Heart left ventricle (tissue), 16 donors: ENCODE data around the gene SLC12A8. TPM values are rescaled to one million over a fixed set of nuclear protein-coding genes. Genes with fewer than 3 reads are reported as not detected.

Experiments
- ATAC-seq, 4 donors: fragments of 200-7000 bp; cut with Tn5 transposase; one replicate each; pipeline ENCODE4 v1.9.1; 2020 to 2022; ENCODE audit warnings: moderate library complexity in 4 of 4, mild to moderate bottlenecking in 3 of 4, moderate number of reproducible peaks in 1 of 4
- DNase-seq, 5 donors: peaks; one replicate each; pipeline ENCODE4 v3.0.0-alpha.2; 2020
- H3K27ac ChIP-seq, 12 donors: fragments of 200-600 bp; sonication (generic) in 4 of 12; one replicate each; pipeline versions ENCODE4 v1.5.0 to v1.8.0; 2016 to 2022; ENCODE audit warnings: mild to moderate bottlenecking in 2 of 12
- H3K27me3 ChIP-seq, 9 donors: fragments of 200-600 bp; sonication (generic) in 2 of 9; one replicate each; pipeline versions ENCODE4 v1.5.1 to v1.8.0; 2016 to 2022; ENCODE audit warnings: mild to moderate bottlenecking in 3 of 9
- H3K36me3 ChIP-seq, 9 donors: fragments of 200-600 bp; sonication (generic) in 2 of 9; one replicate each; pipeline versions ENCODE4 v1.5.0 to v1.8.0; 2018 to 2022; ENCODE audit warnings: mild to moderate bottlenecking in 2 of 9
- H3K4me1 ChIP-seq, 12 donors: fragments of 200-600 bp; sonication (generic) in 4 of 12; one replicate each; pipeline versions ENCODE4 v1.5.0 to v1.8.0; 2016 to 2022; ENCODE audit warnings: mild to moderate bottlenecking in 3 of 12
- H3K4me3 ChIP-seq, 12 donors: fragments of 200-600 bp; sonication (generic) in 4 of 12; one replicate each; pipeline versions ENCODE4 v1.5.0 to v1.8.0; 2017 to 2022; ENCODE audit warnings: mild to moderate bottlenecking in 9 of 12, moderate library complexity in 4 of 12
- H3K9me3 ChIP-seq, 12 donors: fragments of 200-600 bp; sonication (generic) in 4 of 12; one replicate each; pipeline versions ENCODE4 v1.5.0 to v1.8.0; 2016 to 2022; ENCODE audit warnings: mild to moderate bottlenecking in 1 of 12
- POLR2A ChIP-seq, 2 donors: fragments of 450-650 bp; IDR thresholded peaks; one replicate each; pipeline ENCODE4 v1.6.1; 2017; ENCODE audit warnings: antibody characterized with exemption in 2 of 2, mild to moderate bottlenecking in 2 of 2, moderate library complexity in 2 of 2
- WGBS, 4 donors: extraction: QIAGEN DNeasy Blood & Tissue Kit in 2 of 4; methylation state at CpG; one replicate each; pipeline versions ENCODE4 v1.1.5 to v1.1.7; 2013 to 2018; 5-methylcytosine and 5-hydroxymethylcytosine counted together
- intact Hi-C, 10 donors: fragments of 100-400 bp; cut with DNase I; formaldehyde crosslinking; loops; one replicate each; pipeline versions ENCODE4 v1.11.1 to v1.14.2; 2022
- polyA plus RNA-seq, 2 donors: library from polyadenylated mRNA; stranded (reverse); fragments of 200-250 nt; gene quantifications; one replicate each; pipeline ENCODE4 v1.2.3, GENCODE V29; 2013
- total RNA-seq, 9 donors: library from RNA; depleted of rRNA in 2 of 9; stranded (reverse); fragments of >200 nt in 2 of 9; fragmentation: NEBNext Ultra II Directional in 3 of 9; extraction: Animal tissue kit (Norgen Biotek cat#: 25700) in 3 of 9; gene quantifications; one replicate each; pipeline versions ENCODE4 v1.1.0 to v1.2.4, GENCODE V29; 2016 to 2023
- TF ChIP-seq, protein P1 (sequence below), 12 donors: fragments of 200-600 bp; sonication (generic) in 4 of 12; IDR thresholded peaks; one replicate each; pipeline versions ENCODE4 v1.5.0 to v1.8.0; 2018 to 2022; ENCODE audit warnings: antibody characterized with exemption in 12 of 12, mild to moderate bottlenecking in 5 of 12
- donor health status: ischemic (EF 13 %, LVEDD 7.1; RV severe dilation, severe dysfunction).
- donor health status: healthy with polysubstance abuse.
- donor health status: DM: no; HTN: yes; CAD: no.
- donor health status: DM: no; HTN: no; CAD: no.
- donor health status: ischemic (EF 25% LVEDD 6.9; RV normal size, moderate dysfunction).
- donor health status: ischemic (EF 25% LVEDD 5.7; RV mildly dilated, moderate dysfunction).
- donor health status: healthy.
- donor health status: DM: yes; HTN: yes; CAD: no.
- donor health status: ischemic (EF 35%, LVEDD 5.7; RV mildly dilated, moderate dysfunction).
- donor health status: nonischemic (EF 11% LVEDD 7.7; RV severe dilation, severe dysfunction).
- donor health status: DM: yes; HTN: yes; CAD: no.
- donor health status: PGD.
- donor health status: ischemic (EF 29% LVEDD 5.4; RV normal size, mild dysfunction).
- donor health status: nonischemic (EF 23%, LVEDD 6.1; RV moderate dilation, normal function).

The SLC12A8 gene
- total and polyA plus RNA-seq, 11 donors = 0.09 to 1.9 (median 0.68) TPM; not detected in 3

DNA sequence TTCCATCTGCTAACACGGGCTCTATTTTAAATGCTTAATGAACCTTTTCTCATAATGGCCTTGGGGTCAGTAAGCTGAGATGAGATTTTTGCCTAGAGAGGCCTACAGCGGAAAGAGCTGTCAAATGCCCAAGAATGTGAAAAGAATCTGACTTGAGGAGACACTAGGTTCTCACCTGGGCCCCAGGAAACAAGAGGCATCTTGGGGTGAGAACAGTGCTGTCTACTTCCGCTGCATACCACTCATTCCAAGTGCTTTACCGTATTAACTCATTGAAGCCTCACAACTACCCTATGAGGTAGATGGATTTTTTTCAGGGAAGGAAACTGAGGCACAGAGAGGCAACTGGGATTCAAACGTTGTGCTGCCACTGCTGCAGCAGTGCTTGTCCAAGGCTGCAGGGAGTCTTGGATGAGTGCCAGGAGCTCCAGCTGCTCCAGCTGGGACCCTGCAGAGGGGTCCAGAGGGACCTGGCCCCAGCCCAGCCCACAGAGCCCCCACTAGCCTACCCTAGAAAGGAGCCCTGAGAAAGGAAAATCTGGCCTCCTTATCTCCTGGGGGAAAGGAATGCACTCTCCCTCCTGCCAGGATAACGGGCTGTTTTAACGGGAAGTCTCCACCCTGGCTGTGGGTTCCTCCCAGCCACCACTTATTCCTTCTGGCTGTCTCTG lies 68.4 kb downstream of the SLC12A8 start:
- no peak for ATAC-seq
- H3K27me3 ChIP-seq = no peaks in the 10 kb centered on the region
- H3K4me1 ChIP-seq = peaks cover 10 to 94% (median 79%) of the 10 kb centered on the region in 12 donors
- DNase-seq = peak in 4 of 5 donors; percentile 44 to 78 (median 56)
- no peaks in the 10 kb centered on the region for H3K9me3 ChIP-seq
- TF ChIP-seq, protein P1, sequence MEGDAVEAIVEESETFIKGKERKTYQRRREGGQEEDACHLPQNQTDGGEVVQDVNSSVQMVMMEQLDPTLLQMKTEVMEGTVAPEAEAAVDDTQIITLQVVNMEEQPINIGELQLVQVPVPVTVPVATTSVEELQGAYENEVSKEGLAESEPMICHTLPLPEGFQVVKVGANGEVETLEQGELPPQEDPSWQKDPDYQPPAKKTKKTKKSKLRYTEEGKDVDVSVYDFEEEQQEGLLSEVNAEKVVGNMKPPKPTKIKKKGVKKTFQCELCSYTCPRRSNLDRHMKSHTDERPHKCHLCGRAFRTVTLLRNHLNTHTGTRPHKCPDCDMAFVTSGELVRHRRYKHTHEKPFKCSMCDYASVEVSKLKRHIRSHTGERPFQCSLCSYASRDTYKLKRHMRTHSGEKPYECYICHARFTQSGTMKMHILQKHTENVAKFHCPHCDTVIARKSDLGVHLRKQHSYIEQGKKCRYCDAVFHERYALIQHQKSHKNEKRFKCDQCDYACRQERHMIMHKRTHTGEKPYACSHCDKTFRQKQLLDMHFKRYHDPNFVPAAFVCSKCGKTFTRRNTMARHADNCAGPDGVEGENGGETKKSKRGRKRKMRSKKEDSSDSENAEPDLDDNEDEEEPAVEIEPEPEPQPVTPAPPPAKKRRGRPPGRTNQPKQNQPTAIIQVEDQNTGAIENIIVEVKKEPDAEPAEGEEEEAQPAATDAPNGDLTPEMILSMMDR (IDR thresholded peaks at IDR 0.05) = no peak
- TF ChIP-seq POLR2A (IDR thresholded peaks at IDR 0.05) = no peak
- no peak overlapping the region for H3K4me3 ChIP-seq
- intact Hi-C loops = loop anchor here in 8 of 10 donors (2.0 to 10.0 kb wide), 8 partner anchors 79 to 147 kb away; partner anchors contain the start of gene HEG1 (in 3 of the 8)
- WGBS, 4 donors = 43 to 46% (median 44%) methylated on average over 7 of the region's 7 CpGs
- H3K27ac ChIP-seq = peak overlapping the region in 8 of 12 donors; percentile 6 to 96 (median 55)
- H3K36me3 ChIP-seq = no peaks in the 10 kb centered on the region

DNA sequence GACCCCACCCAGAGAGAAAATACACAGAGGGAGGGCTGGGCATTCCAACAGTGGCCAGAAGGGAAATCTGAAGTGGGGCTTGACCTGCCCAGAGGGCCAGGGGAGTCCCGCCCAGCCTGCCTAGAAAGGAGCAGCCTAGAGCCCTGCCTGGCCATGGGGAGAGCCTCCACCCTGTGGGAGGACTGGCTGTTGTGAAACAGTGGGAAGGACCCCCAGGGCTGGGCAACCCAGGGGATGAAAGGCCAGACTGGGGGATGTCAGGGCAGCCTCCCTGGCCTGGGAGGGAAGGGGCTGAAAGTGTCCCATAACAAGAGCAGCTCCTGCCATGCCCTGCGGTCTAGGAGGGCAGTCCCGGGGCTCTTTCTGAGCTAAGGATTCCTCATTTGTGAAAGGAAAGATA lies 69.0 kb downstream of the SLC12A8 start:
- H3K27me3 ChIP-seq = no peaks in the 10 kb centered on the region
- H3K36me3 ChIP-seq = no peaks in the 10 kb centered on the region
- no peaks in the 10 kb centered on the region for H3K9me3 ChIP-seq
- intact Hi-C loops = loop anchor here in 8 of 10 donors (2.0 to 10.0 kb wide), 8 partner anchors 79 to 146 kb away; partner anchors contain the start of gene HEG1 (in 3 of the 8)
- DNase-seq (peak in 1 of 5 donors; percentile 42), ATAC-seq (peak in 2 of 4 donors; percentile 2 to 13)
- TF ChIP-seq, protein P1 (IDR thresholded peaks at IDR 0.05) = no peak
- TF ChIP-seq POLR2A (IDR thresholded peaks at IDR 0.05) = no peak
- H3K27ac ChIP-seq = peak overlapping the region in 8 of 12 donors; percentile 6 to 96 (median 55)
- peaks cover 10 to 88% (median 73%) of the 10 kb centered on the region in 12 donors for H3K4me1 ChIP-seq
- 81 to 93% (median 90%) methylated on average over 3 of the region's 3 CpGs for WGBS, 4 donors
- no peak overlapping the region for H3K4me3 ChIP-seq

DNA sequence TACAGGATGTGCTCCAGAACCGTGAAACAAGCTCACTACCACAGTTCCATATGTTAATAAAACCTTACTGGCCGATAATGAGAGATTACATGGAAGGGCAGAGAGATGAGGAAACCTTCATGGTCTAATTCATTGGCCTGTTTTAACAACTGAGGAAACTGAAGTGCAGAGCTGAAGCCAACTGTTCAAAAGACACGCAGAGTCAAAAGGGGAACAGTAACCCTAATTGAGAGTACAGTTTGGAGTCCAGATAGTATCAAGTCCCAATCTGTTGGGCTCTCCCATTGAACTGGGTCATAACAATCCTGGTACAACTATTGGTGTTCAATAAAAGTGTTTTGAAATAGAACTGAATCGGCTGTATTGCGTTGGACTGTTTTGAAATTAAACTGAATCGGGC lies 69.6 kb downstream of the SLC12A8 start:
- TF ChIP-seq, protein P1 (IDR thresholded peaks at IDR 0.05) = no peak
- no peak for TF ChIP-seq POLR2A (IDR thresholded peaks at IDR 0.05)
- Histone ChIP-seq H3K4me1 (peaks cover 10 to 83% (median 68%) of the 10 kb centered on the region in 12 donors), H3K27ac (peak overlapping the region in 7 of 12 donors; percentile 66 to 96 (median 87)), H3K4me3 (no peak overlapping the region), H3K27me3 (no peaks in the 10 kb centered on the region), H3K9me3 (no peaks in the 10 kb centered on the region), H3K36me3 (no peaks in the 10 kb centered on the region)
- DNase-seq (no peak), ATAC-seq (no peak)
- 82 to 89% (median 87%) methylated on average over 6 of the region's 6 CpGs for WGBS, 4 donors
- intact Hi-C loops = loop anchor here in 8 of 10 donors (2.0 to 10.0 kb wide), 8 partner anchors 78 to 146 kb away; partner anchors contain the start of gene HEG1 (in 3 of the 8)

DNA sequence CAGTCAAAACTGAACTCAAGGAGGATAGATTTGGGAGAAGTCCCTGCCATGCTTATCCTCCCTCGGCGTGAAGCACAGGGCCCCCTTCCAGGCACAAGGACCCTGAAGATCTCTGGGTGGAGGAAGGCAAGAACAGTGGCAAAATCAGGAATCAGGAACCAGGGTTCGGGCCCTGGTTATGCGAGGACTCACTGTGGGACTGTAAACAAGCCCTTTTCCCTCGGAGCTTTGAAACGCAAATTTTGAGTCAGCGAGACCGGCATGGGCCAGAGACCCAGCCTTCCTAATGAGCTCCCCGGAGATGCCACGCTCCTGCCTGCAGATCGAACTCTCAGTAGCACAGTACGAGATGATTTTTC lies 70.1 kb downstream of the SLC12A8 start:
- Histone ChIP-seq H3K27ac (peak overlapping the region; percentile 66 to 96 (median 79)), H3K9me3 (no peaks in the 10 kb centered on the region), H3K4me3 (peak overlapping the region in 5 of 12 donors; percentile 38 to 58 (median 47)), H3K27me3 (no peaks in the 10 kb centered on the region), H3K4me1 (peaks cover 10 to 78% (median 63%) of the 10 kb centered on the region in 12 donors), H3K36me3 (no peaks in the 10 kb centered on the region)
- DNase-seq = no peak
- intact Hi-C loops = loop anchor here in 8 of 10 donors (2.0 to 10.0 kb wide), 8 partner anchors 78 to 145 kb away; partner anchors contain the start of gene HEG1 (in 3 of the 8)
- TF ChIP-seq POLR2A (IDR thresholded peaks at IDR 0.05) = no peak
- TF ChIP-seq, protein P1 (IDR thresholded peaks at IDR 0.05) = no peak
- no peak for ATAC-seq
- WGBS, 4 donors = 85 to 92% (median 89%) methylated on average over 12 of the region's 12 CpGs
